AG04450 (cell line): Measurements from ENCODE around the gene JSRP1. TPM values are rescaled to one million over a fixed set of nuclear protein-coding genes. Genes with fewer than 3 reads are reported as not detected.
A peak's percentile ranks its signal among the peaks of the same experiment; 100 is the strongest.
"Not testable (repeated sequence)": the region's sequence is repeated elsewhere in the genome, so short reads cannot be mapped to it uniquely, and the experiment has no call there.

Source experiments
- CTCF ChIA-PET: fragments of 300-600, 350-600 bp; formaldehyde crosslinking; extraction: SDS; loops from one replicate; lab custom pipeline; 2022; ENCODE audit warnings: antibody characterized with exemption, inconsistent platforms; lab: Charles Lee
- POLR2A ChIA-PET: fragments of 350-600 bp; formaldehyde crosslinking; extraction: SDS; loops from one replicate; lab custom pipeline; 2021; ENCODE audit warnings: antibody characterized with exemption, inconsistent platforms; lab: Yijun Ruan, JAX
- DNase-seq: peaks from one replicate; pipeline ENCODE4 v3.0.0-alpha.2; 2011; ENCODE audit warnings: low read depth, low spot score
- H3K27ac ChIP-seq: one replicate; pipeline ENCODE4 v1.5.1; 2012; ENCODE audit warnings: low read depth, low read length, control low read depth
- H3K27me3 ChIP-seq: one replicate; pipeline ENCODE4 v1.6.0; 2012; ENCODE audit warnings: low read length; ENCODE audit not compliant: control insufficient read depth, insufficient read depth
- H3K4me3 ChIP-seq: 2 replicates; pipeline ENCODE4 v1.5.1; 2011; ENCODE audit warnings: mild to moderate bottlenecking, low read depth, low read length, control low read depth
- H3K9me3 ChIP-seq: 2 replicates; pipeline ENCODE4 v1.5.1; 2012; ENCODE audit warnings: low read length; ENCODE audit not compliant: control insufficient read depth, insufficient read depth
- CTCF ChIP-seq: IDR thresholded peaks from 2 replicates; pipeline ENCODE4 v1.5.1; 2011; ENCODE audit warnings: low read depth, low read length, control low read depth, inconsistent platforms
- polyA plus RNA-seq: library from polyadenylated mRNA; depleted of rRNA; stranded (reverse); fragments of >200 nt; gene quantifications from 2 replicates; pipeline ENCODE4 v1.2.3, GENCODE V29; 2011

The JSRP1 gene
- polyA plus RNA-seq, 1 experiment, result not detected

- no peak within 1 kb of the TSS for H3K27ac ChIP-seq
- TF ChIP-seq CTCF, result no peak
- DNase-seq, result no peak
- H3K9me3 ChIP-seq, result peaks cover 4% of the 10 kb centered on the region; the same call in 1 of the 2 replicates
- ChIA-PET POLR2A (interaction anchor here (1.3 kb wide), 1 partner anchor 11 kb away, joined by 3 read pairs; no protein-coding TSS in a partner anchor), CTCF (no interaction called here)
- H3K27me3 ChIP-seq, result peaks cover 5% of the 10 kb centered on the region
- H3K4me3 ChIP-seq, result peak within 1 kb of the TSS; percentile 36
Observed at GRCh38 chr19:2282062-2282861, 26.0 kb upstream of the JSRP1 start, which contains the start of gene PEAK3. Gene PEAK3 (minus strand): TSS chr19:2282175. CDS start chr19:2280931, 1,244 bp downstream.

DNA sequence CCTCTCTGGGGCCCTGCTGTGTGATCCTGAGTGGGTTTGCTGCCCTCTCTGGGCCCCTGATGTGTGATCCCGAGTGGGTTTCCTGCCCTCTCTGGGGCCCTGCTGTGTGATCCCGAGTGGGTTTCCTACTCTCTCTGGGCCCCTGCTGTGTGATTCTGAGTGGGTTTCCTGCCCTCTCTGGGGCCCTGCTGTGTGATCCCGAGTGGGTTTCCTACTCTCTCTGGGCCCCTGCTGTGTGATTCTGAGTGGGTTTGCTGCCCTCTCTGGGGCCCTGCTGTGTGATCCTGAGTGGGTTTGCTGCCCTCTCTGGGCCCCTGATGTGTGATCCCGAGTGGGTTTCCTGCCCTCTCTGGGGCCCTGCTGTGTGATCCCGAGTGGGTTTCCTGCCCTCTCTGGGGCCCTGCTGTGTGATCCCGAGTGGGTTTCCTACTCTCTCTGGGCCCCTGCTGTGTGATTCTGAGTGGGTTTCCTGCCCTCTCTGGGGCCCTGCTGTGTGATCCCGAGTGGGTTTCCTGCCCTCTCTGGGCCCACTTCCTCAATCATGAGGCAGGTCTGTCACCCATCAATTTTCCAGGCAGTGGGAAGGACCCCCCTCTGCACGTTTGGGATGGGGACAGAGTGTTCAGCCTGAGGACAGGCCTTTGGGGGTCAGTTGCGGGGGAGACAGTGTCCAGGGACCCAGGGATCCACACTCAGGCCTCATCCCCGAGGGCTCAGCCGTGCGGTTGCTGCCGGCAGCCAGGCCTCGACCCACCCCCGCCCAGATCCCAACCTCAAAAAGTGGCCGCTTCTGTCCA lies 25.2 kb upstream of the JSRP1 start:
- DNase-seq, H3K9me3 ChIP-seq, H3K27ac ChIP-seq, CTCF ChIA-PET, H3K27me3 ChIP-seq: not testable (repeated sequence)
- H3K4me3 ChIP-seq, result peak overlapping the region; percentile 36
- POLR2A ChIA-PET, result interaction anchor here (1.3 kb wide), 1 partner anchor 11 kb away, joined by 3 read pairs; no protein-coding TSS in a partner anchor

- no peak for TF ChIP-seq CTCF
- Histone ChIP-seq H3K27ac (no peak overlapping the region), H3K27me3 (no peaks in the 10 kb centered on the region), H3K9me3 (no peaks in the 10 kb centered on the region; the same call in 1 of the 2 replicates), H3K4me3 (no peak overlapping the region)
- ChIA-PET POLR2A (interaction anchor here (0.6 kb wide), 1 partner anchor 17 kb away, joined by 3 read pairs; no protein-coding TSS in a partner anchor), CTCF (no interaction called here)
- no peak for DNase-seq
Observed at GRCh38 chr19:2280633-2281264, 24.5 kb upstream of the JSRP1 start.

DNA sequence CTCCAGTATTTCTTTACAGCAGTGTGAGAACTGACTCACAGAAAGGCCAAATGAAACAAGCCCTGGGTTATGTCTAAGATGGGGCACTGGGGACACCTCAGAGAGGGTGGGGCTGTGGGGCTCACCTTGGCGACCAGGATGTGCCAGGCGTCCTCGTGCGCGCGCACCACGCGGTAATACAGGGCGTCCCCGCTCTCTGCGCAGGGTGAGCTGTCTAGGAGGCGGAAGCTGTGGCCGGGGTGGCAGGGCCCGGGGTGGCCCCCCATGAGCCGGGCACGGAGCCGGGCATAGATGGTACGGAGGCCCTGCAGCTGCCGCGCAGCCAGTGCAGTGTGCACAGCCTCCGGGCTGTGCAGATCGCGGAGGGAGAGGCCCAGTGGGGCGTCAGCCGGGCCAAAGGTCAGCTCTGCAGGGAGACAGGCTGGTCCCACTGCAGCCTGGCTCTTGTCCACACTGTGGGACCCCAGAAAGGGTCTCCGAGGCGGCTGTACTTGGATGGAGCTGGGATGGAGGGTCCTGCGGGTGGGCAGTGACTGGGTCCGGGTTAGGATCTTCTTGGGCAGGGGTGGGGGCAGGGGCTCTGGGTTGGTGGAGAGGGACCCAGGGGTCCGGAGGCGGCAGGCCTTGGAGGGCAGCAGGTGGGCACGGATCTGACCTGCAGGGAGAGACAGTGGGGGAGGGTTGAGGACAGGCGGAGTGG lies 22.4 kb upstream of the JSRP1 start:
- no peak overlapping the region for H3K4me3 ChIP-seq
- H3K27ac ChIP-seq, result no peak overlapping the region
- ChIA-PET CTCF (no interaction called here), POLR2A (no interaction called here)
- H3K9me3 ChIP-seq, result no peaks in the 10 kb centered on the region; the same call in 1 of the 2 replicates
- DNase-seq, result no peak
- TF ChIP-seq CTCF, result no peak
- no peaks in the 10 kb centered on the region for H3K27me3 ChIP-seq

- TF ChIP-seq CTCF, result no peak
- H3K9me3 ChIP-seq, result peaks cover 7% of the 10 kb centered on the region; the same call in 1 of the 2 replicates
- no peak overlapping the region for H3K4me3 ChIP-seq
- DNase-seq, result no peak
- POLR2A ChIA-PET, result no interaction called here
- H3K27me3 ChIP-seq, result no peaks in the 10 kb centered on the region
- CTCF ChIA-PET, result interaction anchor here (1.0 kb wide), 1 partner anchor 121 kb away, joined by 5 read pairs; no protein-coding TSS in a partner anchor
- no peak overlapping the region for H3K27ac ChIP-seq
Observed at GRCh38 chr19:2277138-2277537, 20.9 kb upstream of the JSRP1 start.
